GM18517 (cell line): Measurements from ENCODE around the gene SLC22A4.

Experiments used
- ATAC-seq: cut with Tn5 transposase; IDR thresholded peaks from one replicate; pipeline ENCODE4 v1.9.1; 2021; ENCODE audit warnings: mild to moderate bottlenecking, moderate library complexity; ENCODE audit not compliant: unreplicated experiment

SLC22A4 gene

GRCh38 chr5:132293992-132294727 lies at the start of gene SLC22A4:
Gene SLC22A4 (plus strand): TSS chr5:132294394. CDS start chr5:132294617, 223 bp downstream.
- peak; percentile 59 for ATAC-seq

- no peak for ATAC-seq
Observed at GRCh38 chr5:132245593-132245992, 48.6 kb upstream of the SLC22A4 start.

- ATAC-seq, result no peak
Observed at GRCh38 chr5:132246806-132247205, 47.4 kb upstream of the SLC22A4 start.

GRCh38 chr5:132250547-132250946 lies 43.6 kb upstream of the SLC22A4 start:
- ATAC-seq, result no peak

GRCh38 chr5:132251220-132251725 lies 42.9 kb upstream of the SLC22A4 start:
- ATAC-seq, result no peak

- ATAC-seq, result no peak
Observed at GRCh38 chr5:132253008-132253441, 41.2 kb upstream of the SLC22A4 start.

- no peak for ATAC-seq
Observed at GRCh38 chr5:132253452-132254320, 40.5 kb upstream of the SLC22A4 start.

GRCh38 chr5:132254321-132254977 lies 39.7 kb upstream of the SLC22A4 start:
- no peak for ATAC-seq

GRCh38 chr5:132256086-132256782 lies 38.0 kb upstream of the SLC22A4 start:
- ATAC-seq, result no peak

GRCh38 chr5:132256783-132257130 lies 37.4 kb upstream of the SLC22A4 start:
- ATAC-seq, result no peak

GRCh38 chr5:132257131-132258101 lies 36.8 kb upstream of the SLC22A4 start, which contains the start of gene PDLIM4:
Gene PDLIM4 (plus strand): TSS chr5:132257696. CDS start chr5:132257735, 39 bp downstream.
- ATAC-seq, result no peak

GRCh38 chr5:132258102-132259068 lies 35.8 kb upstream of the SLC22A4 start:
- ATAC-seq, result no peak

- ATAC-seq, result no peak
Observed at GRCh38 chr5:132259069-132259851, 34.9 kb upstream of the SLC22A4 start.

- ATAC-seq, result no peak
Observed at GRCh38 chr5:132260051-132260450, 34.1 kb upstream of the SLC22A4 start.

- peak; percentile 57 for ATAC-seq
Observed at GRCh38 chr5:132260714-132261551, 33.3 kb upstream of the SLC22A4 start.
